Activated CD4-positive, alpha-beta T cell treated with anti-CD3 and anti-CD28 coated beads for 24 hours (primary cell): ENCODE data around the gene MEP1A.
"Not testable (repeated sequence)": the region's sequence is repeated elsewhere in the genome, so short reads cannot be mapped to it uniquely, and the experiment has no call there.

Source experiments
- DNase-seq, 2 donors: peaks; one replicate each; pipeline ENCODE4 v3.0.0-alpha.2; 2020; ENCODE audit warnings: low read depth in 2 of 2

Gene MEP1A, protein sequence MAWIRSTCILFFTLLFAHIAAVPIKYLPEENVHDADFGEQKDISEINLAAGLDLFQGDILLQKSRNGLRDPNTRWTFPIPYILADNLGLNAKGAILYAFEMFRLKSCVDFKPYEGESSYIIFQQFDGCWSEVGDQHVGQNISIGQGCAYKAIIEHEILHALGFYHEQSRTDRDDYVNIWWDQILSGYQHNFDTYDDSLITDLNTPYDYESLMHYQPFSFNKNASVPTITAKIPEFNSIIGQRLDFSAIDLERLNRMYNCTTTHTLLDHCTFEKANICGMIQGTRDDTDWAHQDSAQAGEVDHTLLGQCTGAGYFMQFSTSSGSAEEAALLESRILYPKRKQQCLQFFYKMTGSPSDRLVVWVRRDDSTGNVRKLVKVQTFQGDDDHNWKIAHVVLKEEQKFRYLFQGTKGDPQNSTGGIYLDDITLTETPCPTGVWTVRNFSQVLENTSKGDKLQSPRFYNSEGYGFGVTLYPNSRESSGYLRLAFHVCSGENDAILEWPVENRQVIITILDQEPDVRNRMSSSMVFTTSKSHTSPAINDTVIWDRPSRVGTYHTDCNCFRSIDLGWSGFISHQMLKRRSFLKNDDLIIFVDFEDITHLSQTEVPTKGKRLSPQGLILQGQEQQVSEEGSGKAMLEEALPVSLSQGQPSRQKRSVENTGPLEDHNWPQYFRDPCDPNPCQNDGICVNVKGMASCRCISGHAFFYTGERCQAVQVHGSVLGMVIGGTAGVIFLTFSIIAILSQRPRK

DNA sequence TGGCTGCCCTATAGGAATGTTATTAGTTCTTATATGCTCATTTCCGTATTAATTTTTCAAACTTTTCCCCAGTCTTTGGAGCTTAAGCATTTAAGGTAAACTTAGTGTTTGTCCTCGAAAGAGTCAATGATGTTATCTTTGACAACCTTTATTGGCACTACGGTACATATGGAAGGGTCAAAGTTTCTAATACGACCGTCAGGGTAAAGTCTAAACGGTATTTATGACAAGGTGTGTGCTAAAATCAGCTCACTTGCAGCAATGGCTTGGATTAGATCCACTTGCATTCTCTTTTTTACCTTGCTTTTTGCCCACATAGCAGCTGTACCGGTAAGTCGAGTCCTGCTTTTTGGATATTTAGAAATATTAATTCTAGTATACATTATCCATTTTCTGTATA lies at the start of gene MEP1A:
Gene MEP1A (plus strand): TSS at position 252 of the 400 bp plus-strand sequence. CDS start 10 bp downstream, at position 262.
- no peak for DNase-seq

DNA sequence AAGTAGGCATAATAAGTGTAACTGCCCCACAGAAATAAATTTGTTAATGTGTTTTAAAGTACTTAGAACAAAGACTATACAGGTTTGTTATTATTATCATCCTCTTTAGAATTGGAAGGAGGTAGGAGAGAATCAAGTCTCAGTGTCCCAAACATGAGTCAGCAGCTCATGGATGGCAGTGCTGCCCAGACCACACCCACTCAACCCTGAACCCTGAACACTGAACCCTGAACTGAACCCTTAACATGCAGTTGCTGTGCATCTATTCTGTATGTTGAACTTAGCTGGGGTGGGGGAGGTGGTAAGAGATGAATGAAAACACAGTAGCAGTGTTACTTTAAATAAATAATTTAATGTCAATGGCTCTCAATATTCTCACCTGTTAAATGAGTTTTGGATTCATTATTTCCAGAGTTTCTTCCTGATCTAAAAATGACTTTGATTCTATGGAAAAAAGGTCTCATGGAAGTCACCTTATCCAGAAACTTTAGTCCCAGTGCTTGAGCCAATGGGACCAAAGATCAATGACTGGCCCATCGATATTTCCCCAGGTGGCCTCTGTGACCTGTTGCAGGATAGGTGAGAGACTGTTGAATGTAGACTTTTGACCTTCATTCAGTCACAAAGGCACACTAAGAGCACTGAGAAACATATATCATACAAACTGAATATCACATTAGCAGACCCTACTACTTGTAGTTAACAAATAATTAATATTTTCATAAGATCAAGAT lies 49.6 kb upstream of the MEP1A start:
- no peak for DNase-seq

DNA sequence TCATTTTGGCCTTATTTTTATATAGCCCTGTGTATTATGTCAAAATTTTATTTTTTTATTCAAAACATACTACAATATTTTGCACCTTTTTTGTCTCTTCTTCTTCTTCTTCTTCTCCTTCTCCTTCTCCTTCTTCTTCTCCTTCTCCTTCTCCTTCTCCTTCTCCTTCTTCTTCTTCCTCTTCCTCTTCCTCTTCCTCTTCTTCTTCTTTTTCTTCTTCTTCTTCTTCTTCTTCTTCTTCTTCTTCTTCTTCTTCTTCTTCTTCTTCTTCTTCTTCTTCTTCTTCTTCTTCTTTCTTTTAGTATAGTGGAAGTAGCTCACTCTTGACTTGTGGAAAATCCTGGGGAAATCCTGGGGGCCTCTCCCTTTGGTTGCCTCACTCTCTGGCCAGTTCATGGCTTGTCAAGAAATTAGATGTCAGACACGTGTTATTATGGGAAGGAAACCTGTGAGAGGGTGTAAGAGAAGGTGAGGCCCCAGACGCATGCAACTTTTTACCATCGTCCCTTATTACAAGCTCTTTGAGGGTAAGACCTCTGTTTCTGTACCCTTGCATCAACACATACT lies 48.9 kb upstream of the MEP1A start:
- DNase-seq: not testable (repeated sequence)

DNA sequence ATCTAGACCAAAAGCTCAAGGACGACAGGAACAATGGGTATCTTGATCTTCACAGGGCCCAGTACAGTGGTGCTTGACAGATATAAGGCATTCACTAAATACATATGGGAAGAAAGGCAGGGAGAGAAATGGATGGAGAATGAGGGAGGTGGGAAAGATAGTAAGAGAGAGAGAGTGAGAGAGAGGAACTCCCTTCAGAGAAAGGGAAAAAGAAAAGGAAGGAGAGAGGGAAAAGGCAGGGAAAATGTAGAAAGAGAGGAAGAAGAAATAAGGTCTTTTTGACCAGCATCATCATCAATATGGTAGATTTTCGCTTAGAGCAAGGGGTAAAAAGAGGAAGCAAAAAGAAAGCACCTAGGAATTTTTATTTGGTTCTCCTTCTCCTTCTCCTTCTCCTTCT lies 47.2 kb upstream of the MEP1A start:
- DNase-seq: no peak

DNA sequence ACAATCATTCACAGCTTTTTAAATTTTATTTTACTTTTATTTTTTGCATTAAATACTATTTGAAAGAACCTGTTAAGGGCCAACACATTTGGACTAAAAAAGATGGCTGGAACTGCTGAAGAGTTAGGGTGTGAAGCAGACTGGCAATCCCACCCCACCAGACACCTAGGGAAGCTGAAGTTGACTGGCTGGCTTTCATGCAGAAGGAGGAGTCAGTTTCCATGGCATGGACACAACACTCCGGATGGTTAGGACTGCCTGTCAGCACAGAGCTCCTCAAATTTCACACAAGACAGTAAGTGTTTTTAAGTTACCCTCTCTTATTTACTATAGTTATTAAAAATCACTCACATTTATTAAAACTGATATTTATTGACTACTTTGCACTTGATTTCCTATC lies 46.5 kb upstream of the MEP1A start, which contains the start of gene ANKRD66:
Gene ANKRD66 (plus strand): TSS at position 238 of the 400 bp plus-strand sequence. CDS start 5,016 bp downstream, outside the sequence.
- no peak for DNase-seq

DNA sequence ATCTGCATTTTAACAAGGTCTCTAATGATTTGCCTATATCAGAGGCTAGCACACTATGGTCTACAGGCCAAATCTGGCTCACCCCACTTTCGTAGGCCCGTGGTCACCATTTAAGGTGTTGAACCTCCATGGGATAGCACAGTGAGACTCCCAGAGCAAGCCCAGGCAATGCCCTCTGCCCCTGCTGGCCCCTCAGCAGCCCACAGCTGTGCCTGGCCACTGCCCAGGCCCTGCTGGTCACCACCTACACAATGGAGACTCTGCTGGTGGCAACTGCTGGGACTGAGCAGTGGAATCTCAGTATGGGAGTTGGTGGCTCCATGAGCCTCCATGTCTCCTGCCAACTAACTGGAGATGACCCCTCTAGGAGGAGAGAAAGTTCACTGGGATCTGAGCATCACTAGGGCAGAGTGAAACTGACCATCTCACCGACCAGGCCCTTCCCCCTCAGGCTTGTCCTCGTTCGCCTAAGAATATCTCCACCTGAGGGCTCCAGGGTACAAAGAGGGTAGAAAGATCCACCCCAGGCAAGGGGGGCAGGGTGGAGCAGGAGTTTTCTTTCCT lies 44.2 kb upstream of the MEP1A start:
- DNase-seq: no peak

DNA sequence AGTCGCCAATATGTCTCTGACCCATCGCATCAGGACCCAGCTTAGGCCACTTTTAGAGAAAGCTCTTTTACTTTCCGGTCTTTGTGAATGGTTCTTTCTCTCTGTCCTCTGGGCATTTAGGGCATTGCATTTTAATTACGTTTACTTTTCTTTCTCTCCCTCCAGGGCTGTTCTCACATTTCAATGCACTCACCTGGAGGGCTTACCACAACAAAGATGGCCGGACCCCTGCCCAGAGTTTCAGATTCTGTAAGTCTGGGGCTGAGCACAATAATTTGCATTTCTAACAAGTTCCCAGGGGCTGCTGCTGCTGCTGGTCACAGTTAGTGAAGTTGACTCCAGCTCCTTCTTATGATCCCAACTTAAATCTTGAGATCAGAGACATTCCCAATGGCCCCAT lies 43.5 kb upstream of the MEP1A start:
- no peak for DNase-seq

DNA sequence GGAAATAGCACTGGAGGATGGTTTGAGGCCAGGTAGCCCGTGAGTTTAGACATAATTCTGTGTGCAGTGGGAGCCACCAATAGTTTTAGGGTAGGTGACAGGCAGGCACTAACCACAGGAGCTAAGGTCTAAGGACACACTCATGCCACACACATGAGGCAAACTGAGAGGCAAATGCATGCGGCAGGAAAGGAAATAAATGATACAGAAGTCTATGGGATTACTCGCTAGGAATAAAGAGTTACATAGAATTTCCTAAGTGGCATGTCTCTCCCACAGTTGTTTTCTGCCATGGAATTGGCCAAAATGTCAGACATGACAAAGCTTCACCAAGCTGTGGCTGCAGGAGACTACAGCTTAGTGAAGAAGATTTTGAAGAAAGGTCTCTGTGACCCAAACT lies 41.5 kb upstream of the MEP1A start:
- DNase-seq: no peak

DNA sequence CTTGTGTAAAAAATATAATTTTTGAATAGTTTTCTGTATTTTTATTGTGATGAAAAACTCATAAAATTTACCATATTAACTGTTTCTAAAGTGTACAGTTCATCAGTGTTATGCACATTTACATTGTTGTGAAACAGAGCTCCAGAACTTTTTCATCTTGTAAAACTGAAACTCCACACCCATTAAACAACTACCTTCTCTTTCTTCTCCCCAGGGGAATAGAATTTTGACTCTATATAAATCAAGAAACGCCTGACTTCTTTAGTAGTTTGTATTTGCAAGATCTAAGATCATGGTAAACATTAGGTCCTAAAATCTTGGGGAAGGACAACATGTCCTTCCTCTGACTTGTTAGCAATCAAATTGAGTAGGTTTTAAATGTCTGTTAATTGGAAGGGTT lies 37.3 kb upstream of the MEP1A start:
- DNase-seq: no peak

DNA sequence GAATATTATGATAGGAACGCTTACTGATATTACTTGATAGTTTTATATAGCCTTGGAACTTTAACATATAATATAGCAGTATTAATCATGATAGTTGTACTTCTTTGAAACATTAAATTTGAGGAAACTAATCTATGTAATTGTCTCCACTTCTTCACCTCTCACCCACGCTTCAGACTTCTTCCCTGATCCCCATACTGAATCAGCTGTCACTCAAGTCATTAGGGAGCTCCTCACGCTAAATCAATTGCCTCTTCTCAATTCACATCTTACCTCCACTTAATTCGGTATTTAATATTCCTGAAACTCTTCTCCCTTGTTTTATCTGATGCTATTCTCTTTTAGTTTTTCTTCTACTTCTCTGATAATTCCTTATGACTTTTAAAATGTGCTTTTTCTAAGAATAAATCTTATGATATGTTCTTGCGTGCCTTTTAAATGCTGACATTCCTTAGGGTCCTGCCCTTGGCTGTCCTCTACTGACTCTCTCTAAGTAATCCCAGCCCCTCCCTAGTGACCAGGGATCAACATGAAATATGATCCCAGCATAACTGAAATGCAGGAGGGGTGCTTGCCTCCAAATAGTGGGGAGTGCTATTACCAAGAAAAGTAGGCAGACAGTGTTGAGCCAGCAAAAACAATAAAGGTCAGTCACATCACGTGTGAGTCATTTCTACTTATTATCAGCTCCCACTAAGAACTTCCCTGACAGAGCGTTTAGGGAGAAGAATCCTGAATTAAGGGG lies 36.5 kb upstream of the MEP1A start:
- DNase-seq: no peak

DNA sequence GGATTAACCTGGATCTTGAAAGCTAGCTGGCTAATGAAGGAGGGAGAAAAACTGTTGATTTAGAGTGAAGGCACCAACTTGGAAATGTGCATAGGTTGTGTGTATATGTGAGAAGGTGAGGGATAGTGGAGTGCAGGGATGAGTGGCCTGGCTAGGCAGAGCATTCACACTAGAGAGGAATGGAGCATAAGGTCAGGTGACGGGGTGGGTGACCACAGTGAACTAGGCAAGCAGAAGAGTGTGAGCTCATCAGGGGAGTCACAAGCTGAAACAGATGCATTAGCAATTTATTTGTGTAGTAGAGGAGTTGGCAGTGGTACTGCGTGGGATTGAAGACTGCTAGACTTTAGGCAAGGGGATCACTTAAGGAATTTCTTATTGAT lies 36.0 kb upstream of the MEP1A start:
- DNase-seq: no peak

DNA sequence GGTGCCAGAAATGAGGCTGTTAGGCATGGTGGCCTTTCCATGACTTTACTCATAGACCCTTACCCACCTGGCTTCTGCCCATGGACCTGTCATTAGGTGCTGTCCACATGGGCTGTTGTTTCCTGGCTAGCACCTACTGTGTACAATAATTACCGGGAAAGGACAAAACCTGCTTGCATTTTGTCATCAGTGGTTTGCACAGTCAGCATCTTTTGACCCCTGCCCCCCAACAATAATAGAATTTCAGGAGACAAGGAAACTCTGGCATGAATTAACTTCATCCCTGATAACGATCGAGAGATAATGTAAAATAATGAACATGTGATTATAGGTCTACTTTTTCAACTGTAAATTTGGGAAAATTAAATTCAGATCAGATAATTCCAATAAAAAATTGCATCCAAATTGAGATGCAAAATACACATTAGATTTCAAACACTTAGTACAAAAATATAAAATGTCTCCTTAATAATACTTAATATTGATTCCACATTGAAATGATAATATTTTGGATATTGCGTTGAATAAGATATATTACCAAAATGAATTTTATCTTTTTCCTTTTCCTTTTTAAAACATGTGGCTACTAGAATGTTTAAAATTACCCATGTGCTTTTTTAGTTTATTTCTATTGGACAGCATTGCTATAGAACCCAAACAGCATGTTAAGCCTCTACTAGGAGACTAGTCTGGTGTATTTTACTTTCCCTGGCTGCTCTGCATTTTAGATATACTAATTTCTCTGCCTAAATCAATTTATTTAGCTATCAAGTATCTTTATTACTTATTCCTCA lies 34.0 kb upstream of the MEP1A start:
- no peak for DNase-seq

DNA sequence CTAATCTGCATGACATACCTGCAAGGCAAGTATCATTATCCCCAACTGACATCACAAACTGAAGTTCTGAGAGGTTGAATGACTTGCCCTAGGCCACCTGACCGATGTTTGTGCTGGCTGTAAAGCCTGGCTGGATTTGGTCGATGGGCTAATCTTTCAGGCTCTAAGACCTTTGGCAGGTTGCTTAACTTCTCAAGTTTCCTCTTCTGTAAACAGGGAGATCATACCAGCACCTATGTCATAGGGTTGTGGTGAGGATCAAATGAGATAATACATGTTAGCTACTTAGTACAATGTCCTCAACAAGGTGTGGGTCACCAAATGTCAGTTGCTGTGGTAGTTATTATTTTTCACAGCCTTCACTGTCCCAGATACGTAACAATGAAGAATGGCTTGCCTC lies 32.3 kb upstream of the MEP1A start:
- no peak for DNase-seq

DNA sequence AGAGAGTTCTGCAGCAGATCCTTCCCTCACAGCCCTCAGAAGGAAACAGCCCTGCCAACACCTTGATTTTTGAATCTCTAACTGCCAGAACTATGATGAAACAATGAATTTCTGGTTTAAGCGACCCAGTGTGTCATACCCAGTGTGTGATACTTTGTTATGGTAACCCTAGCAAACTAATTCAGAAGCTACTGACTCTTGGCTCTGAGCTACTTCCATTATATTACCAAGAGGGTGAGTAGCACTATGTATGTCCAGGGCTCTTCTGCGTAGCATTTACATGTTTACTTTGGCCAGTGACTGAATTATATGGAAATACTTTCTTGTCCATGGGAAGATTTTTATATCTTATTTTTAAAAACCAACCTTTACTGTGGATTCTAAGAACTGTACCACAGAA lies 29.7 kb upstream of the MEP1A start:
- no peak for DNase-seq

DNA sequence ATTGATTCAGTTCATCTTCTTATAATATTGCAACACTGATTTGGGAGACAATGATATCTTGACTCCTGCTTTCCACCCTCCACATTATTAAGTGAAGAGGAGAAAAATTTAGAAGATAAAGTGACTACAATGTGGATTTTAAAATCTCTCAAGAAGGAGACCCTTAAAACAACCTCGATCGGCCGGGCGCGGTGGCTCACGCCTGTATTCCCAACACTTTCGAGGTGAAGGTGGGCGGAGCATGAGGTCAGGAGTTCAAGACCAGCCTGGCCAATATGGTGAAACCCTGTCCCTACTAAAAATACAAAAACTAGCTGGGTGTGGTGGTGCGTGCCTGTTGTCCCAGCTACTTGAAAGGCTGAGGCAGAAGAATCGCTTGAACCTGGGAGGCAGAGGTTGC lies 28.9 kb upstream of the MEP1A start:
- DNase-seq: not testable (repeated sequence)

DNA sequence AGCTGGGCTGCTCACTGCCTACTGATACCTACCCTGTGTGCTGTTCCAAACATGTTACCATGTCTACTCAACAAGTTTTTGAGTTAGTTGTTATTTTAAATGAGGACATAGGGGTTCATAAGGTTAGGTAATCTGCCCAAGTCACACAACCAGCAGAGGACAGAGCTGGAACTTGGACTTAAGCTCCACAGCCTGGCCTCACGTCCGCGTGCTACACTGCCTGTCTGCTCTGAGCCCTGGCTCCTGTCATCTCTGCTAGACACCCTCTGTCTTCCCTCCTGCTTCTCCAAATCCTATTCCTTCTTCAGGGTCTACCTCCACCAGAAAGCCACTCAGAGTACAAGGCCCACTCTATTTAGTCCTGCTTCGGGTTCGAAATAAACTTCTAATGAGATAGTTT lies 28.2 kb upstream of the MEP1A start:
- DNase-seq: no peak

DNA sequence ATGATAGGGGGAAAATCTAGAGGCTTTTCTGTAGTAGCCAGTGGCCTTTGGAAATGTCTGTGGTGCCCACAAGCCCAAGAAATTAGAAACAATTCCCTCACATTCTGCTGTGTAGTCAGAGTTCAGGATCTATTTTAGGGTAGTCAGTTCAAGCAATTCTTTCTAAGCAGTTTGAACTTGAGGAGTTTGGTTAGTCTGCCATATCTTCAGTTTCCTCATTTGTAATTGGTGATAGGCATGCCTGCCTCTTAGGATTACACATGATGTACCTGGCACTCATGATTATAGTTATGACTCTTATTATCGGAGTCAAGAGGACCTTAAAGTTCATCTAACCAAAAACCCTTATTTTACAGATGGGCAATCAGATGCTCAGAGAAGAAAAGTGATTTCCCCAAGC lies 21.2 kb upstream of the MEP1A start:
- no peak for DNase-seq

DNA sequence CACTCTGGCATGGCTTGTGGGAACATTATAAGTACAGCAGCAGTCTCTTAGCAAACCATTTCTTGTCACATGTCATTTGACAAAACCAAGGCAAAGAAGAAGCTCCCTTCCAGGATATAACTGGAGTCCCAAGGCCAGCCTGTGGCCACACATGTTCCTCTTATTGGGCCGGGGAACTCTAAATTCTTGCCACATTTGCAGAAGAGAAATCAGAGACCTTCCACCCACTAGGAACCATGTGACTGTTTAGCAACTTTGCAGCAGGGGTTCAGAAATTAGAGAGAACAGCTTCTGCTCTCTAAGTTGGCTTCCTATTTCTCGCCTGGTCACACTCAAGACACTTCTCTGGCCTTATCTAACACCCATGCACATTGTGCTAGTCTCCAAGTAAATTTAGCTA lies 20.4 kb upstream of the MEP1A start:
- DNase-seq: no peak

DNA sequence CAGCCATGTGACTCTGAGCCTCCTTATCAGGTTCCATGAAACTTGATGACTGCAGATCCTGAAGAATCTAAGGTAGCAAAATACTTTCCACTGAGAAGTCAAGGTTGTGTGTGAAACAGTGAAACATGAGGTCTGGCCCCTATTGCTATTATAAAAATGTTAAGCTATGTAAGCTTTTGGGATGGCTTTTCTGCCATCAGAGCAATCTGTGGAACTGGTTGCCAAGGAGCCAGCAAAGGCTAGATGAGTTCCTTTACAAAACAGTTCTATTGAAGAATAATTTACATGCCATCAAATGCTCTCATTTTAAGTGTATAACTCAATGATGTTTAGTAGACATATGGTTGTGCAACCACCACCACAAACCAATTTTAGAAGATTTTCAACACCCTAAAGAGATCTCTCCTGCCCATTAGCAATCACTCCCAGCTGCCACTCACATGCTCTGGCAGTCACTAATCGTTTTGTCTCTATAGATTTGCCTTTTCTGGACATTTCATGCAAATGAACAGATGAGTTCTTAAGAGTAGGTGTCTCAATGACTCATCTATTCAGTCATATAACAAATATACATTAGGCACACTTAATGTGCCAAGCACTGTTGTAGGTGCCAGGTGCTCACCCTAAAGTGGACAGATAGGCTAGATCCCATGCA lies 19.9 kb upstream of the MEP1A start:
- DNase-seq: no peak

DNA sequence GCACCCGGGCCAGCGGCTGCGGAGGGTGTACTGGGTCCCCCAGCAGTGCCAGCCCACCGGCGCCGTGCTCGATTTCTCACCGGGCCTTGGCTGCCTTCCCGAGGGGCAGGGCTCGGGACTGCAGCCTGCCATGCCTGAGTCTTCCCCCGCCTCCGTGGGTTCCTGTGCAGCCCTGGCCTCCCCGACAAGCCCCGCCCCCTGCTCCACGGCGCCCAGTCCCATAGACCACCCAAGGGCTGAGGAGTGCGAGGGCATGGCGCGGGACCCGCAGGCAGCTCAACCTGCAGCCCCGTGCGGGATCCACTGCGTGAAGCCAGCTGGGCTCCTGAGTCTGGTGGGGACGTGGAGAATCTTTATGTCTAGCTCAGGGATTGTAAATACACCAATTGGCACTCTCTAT lies 18.5 kb upstream of the MEP1A start:
- not testable (repeated sequence) for DNase-seq
